Endothelial cell (in vitro differentiated cells): ENCODE measurements around the gene DYSF. TPM values are rescaled to one million over a fixed set of nuclear protein-coding genes. Genes with fewer than 3 reads are reported as not detected.

Source experiments
- DNase-seq: peaks from one replicate; pipeline ENCODE4 v3.0.0; 2021; ENCODE audit warnings: low spot score
- H3K27ac Mint-ChIP-seq: one replicate; pipeline ENCODE4 v1.8.0; 2021; ENCODE audit warnings: mixed read lengths, inconsistent platforms; ENCODE audit not compliant: unreplicated experiment
- H3K27me3 Mint-ChIP-seq: one replicate; pipeline ENCODE4 v1.8.0; 2021; ENCODE audit warnings: mild to moderate bottlenecking, moderate library complexity, mixed read lengths, inconsistent platforms; ENCODE audit not compliant: unreplicated experiment
- H3K36me3 Mint-ChIP-seq: one replicate; pipeline ENCODE4 v1.8.0; 2021; ENCODE audit warnings: mild to moderate bottlenecking, low read depth, mixed read lengths, inconsistent platforms; ENCODE audit not compliant: unreplicated experiment
- H3K4me1 Mint-ChIP-seq: one replicate; pipeline ENCODE4 v1.8.0; 2021; ENCODE audit warnings: mild to moderate bottlenecking, mixed read lengths, inconsistent platforms; ENCODE audit not compliant: unreplicated experiment
- H3K4me3 Mint-ChIP-seq: one replicate; pipeline ENCODE4 v1.8.0; 2021; ENCODE audit warnings: mild to moderate bottlenecking, mixed read lengths, inconsistent platforms; ENCODE audit not compliant: unreplicated experiment
- H3K9me3 Mint-ChIP-seq: one replicate; pipeline ENCODE4 v1.8.0; 2021; ENCODE audit warnings: mixed read lengths, inconsistent platforms; ENCODE audit not compliant: unreplicated experiment
- total RNA-seq: library from RNA; stranded (reverse); fragmentation: NEBNext Ultra II Directional; extraction: Animal tissue kit (Norgen Biotek cat#: 25700); gene quantifications from one replicate; pipeline ENCODE4 v1.2.1, GENCODE V29; 2021; ENCODE audit not compliant: unreplicated experiment
- TF ChIP-seq, protein P1 (sequence below): fragments of 200-600 bp; sonication (generic); IDR thresholded peaks from one replicate; pipeline ENCODE4 v1.5.0; 2021; ENCODE audit warnings: antibody characterized with exemption; ENCODE audit not compliant: unreplicated experiment

The DYSF gene
- total RNA-seq, 1 donor from 2014 or later, result 566 TPM

GRCh38 chr2:71711133-71711855 lies 257.9 kb downstream of the DYSF start:
- no peak for DNase-seq
- Mint-ChIP-seq H3K27ac (no peak overlapping the region), H3K4me1 (no peaks in the 10 kb centered on the region), H3K9me3 (no peaks in the 10 kb centered on the region), H3K36me3 (peaks cover 3% of the 10 kb centered on the region), H3K4me3 (no peak overlapping the region), H3K27me3 (peaks cover 13% of the 10 kb centered on the region)
- TF ChIP-seq, protein P1, sequence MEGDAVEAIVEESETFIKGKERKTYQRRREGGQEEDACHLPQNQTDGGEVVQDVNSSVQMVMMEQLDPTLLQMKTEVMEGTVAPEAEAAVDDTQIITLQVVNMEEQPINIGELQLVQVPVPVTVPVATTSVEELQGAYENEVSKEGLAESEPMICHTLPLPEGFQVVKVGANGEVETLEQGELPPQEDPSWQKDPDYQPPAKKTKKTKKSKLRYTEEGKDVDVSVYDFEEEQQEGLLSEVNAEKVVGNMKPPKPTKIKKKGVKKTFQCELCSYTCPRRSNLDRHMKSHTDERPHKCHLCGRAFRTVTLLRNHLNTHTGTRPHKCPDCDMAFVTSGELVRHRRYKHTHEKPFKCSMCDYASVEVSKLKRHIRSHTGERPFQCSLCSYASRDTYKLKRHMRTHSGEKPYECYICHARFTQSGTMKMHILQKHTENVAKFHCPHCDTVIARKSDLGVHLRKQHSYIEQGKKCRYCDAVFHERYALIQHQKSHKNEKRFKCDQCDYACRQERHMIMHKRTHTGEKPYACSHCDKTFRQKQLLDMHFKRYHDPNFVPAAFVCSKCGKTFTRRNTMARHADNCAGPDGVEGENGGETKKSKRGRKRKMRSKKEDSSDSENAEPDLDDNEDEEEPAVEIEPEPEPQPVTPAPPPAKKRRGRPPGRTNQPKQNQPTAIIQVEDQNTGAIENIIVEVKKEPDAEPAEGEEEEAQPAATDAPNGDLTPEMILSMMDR, result no peak

DNA sequence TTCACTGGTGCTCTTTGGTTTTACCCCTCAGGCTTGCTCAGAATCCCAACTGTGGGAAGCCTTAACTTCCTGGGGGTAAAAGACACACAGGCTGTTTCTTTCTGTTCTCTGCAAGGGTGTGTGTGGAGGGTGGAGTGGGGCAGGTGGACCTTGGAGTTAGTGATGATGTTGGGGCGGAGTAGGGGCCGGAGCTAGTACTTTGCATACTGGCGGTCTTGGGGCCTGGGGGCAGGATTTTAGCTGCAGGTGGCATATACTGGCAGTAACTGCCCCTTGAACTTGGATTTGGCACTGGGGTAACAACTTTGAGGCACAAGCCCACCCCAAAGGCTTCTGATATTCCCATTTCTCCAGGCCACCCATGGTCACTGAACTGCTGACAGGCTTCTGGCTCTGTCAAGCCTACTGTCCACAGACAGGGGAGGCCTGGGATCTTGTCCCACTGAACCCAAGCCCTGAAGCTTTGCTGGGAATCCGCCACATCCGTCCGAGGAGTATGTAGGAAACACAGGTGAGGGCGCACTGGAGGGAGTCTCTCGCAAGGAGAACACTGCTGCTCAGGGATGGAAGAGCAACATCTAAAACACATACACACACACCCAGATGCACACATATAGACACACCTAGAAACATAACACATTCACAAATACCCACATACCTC lies 258.9 kb downstream of the DYSF start:
- TF ChIP-seq, protein P1, result no peak
- H3K4me3 Mint-ChIP-seq, result no peak overlapping the region
- no peaks in the 10 kb centered on the region for H3K9me3 Mint-ChIP-seq
- H3K27me3 Mint-ChIP-seq, result peaks cover 13% of the 10 kb centered on the region
- H3K36me3 Mint-ChIP-seq, result peaks cover 3% of the 10 kb centered on the region
- no peak for DNase-seq
- no peak overlapping the region for H3K27ac Mint-ChIP-seq
- H3K4me1 Mint-ChIP-seq, result no peaks in the 10 kb centered on the region

- Mint-ChIP-seq H3K27me3 (peaks cover 13% of the 10 kb centered on the region), H3K36me3 (peaks cover 3% of the 10 kb centered on the region), H3K4me1 (no peaks in the 10 kb centered on the region), H3K4me3 (no peak overlapping the region), H3K9me3 (no peaks in the 10 kb centered on the region), H3K27ac (no peak overlapping the region)
- TF ChIP-seq, protein P1, result no peak
- DNase-seq, result no peak
Observed at GRCh38 chr2:71713581-71714580, 260.5 kb downstream of the DYSF start.

DNA sequence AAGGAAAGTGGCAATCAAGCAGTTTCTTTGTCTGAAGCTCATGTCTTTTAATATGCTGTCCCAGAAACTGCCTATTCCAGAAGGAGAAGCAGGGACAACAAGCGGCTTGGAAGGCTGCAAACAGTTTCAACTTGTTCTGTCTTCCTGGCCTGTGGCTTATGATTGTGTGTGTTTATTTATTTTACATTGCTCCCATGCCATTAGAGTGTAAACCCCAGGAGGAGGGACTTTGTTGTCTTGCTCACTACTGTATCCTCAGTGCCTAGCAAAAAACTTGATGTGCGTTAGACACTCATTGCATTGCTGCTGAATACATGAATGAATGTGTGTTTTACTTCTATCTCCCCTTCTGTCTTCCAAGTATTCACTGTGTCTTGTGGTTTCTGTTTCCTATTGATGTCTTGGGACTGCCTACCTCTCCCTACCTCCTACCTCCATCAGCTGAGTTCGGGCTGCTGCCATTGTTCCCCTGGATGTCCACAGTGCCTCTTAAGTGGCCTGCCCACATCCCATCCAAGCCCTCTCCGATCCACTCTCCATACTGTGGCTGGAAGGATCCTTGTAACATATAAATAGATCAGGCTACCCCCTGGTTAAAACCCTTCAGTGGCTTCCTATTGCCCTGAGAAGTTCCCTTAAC lies 261.4 kb downstream of the DYSF start:
- DNase-seq, result no peak
- H3K27me3 Mint-ChIP-seq, result peaks cover 13% of the 10 kb centered on the region
- no peak overlapping the region for H3K4me3 Mint-ChIP-seq
- H3K27ac Mint-ChIP-seq, result no peak overlapping the region
- TF ChIP-seq, protein P1, result no peak
- peaks cover 3% of the 10 kb centered on the region for H3K36me3 Mint-ChIP-seq
- no peaks in the 10 kb centered on the region for H3K4me1 Mint-ChIP-seq
- no peaks in the 10 kb centered on the region for H3K9me3 Mint-ChIP-seq
